Measurements from ENCODE around the gene SOX6.

DNA sequence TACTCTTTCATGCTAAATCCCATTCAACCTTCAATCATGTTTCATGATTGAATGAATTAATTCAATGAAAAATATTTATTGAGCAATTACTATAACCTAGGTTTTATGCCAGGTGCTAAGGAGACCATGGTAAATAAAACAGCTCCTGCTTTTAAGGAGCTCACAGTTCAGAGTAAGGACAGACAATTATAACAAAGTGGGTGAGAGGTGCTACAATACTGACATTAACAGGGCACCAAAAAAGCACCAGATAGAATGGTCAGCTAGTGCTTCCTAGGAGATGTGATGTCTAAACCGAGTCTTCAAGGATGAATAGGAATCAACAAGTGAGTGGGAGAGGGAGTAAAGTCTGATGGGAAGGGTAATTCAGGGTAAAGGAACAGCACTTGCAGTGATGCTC, 366.7 kb downstream of the SOX6 start:
- TF ChIP-seq POLR2A (IDR thresholded peaks at IDR 0.05) (no peak), CTCF (IDR thresholded peaks at IDR 0.05) (no peak)
